D721Med (cell line): ENCODE measurements around the gene CEACAM16.

Experiments used
- DNase-seq: peaks from one replicate; pipeline ENCODE4 v3.0.0; 2011; ENCODE audit warnings: low spot score; ENCODE audit not compliant: insufficient read length
- FAIRE-seq: peaks from 2 replicates; lab custom pipeline; 2011; peaks lifted over from hg19 to GRCh38; lab: Jason Lieb, UNC
- TF ChIP-seq, protein P1 (sequence below): IDR thresholded peaks from 2 replicates; pipeline ENCODE4 v1.5.1; 2012; ENCODE audit warnings: mild to moderate bottlenecking, control low read depth; ENCODE audit not compliant: insufficient read depth; ENCODE audit errors: missing control alignments

CEACAM16 gene

DNA sequence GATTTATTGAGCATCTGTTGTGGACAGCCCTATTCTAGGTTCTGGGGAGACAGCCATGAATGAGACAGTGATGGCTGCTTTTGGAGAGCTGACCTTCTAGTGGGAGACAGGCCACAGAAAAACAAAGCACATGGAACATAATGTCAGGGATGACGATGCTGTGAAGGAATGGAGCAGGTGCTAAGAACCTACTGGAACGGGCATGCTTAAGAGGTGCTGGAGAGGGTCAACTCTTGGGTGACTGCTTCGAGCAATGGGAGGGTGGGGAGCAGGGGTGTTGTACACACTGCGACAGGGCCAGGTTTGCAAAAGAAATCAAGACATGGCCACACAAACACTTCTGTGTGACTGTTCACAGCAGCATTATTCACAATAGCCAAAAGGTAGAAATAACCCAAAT lies 12.1 kb upstream of the CEACAM16 start:
- TF ChIP-seq, protein P1, sequence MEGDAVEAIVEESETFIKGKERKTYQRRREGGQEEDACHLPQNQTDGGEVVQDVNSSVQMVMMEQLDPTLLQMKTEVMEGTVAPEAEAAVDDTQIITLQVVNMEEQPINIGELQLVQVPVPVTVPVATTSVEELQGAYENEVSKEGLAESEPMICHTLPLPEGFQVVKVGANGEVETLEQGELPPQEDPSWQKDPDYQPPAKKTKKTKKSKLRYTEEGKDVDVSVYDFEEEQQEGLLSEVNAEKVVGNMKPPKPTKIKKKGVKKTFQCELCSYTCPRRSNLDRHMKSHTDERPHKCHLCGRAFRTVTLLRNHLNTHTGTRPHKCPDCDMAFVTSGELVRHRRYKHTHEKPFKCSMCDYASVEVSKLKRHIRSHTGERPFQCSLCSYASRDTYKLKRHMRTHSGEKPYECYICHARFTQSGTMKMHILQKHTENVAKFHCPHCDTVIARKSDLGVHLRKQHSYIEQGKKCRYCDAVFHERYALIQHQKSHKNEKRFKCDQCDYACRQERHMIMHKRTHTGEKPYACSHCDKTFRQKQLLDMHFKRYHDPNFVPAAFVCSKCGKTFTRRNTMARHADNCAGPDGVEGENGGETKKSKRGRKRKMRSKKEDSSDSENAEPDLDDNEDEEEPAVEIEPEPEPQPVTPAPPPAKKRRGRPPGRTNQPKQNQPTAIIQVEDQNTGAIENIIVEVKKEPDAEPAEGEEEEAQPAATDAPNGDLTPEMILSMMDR, result no peak
- no peak for DNase-seq
- FAIRE-seq, result no peak

DNA sequence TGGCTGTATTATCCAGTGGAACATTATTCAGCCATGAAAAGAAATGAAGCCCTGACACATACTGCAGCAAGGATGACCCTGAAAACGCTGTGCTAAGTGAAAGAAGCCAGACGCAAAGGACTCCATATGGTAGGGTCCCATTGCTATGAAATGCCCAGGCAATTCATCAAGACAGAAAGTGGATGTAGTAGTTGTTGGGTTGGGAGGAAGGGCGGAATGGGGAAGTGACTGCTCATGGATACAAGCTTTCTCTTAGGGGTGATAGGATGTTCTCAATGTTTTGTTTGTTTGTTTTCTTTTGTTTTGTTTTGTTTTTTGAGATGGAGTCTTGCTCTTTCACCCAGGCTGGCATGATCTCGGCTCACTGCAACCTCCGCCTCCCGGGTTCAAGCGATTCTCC lies 11.1 kb upstream of the CEACAM16 start:
- DNase-seq (no peak), FAIRE-seq (no peak)
- TF ChIP-seq, protein P1, result no peak

DNA sequence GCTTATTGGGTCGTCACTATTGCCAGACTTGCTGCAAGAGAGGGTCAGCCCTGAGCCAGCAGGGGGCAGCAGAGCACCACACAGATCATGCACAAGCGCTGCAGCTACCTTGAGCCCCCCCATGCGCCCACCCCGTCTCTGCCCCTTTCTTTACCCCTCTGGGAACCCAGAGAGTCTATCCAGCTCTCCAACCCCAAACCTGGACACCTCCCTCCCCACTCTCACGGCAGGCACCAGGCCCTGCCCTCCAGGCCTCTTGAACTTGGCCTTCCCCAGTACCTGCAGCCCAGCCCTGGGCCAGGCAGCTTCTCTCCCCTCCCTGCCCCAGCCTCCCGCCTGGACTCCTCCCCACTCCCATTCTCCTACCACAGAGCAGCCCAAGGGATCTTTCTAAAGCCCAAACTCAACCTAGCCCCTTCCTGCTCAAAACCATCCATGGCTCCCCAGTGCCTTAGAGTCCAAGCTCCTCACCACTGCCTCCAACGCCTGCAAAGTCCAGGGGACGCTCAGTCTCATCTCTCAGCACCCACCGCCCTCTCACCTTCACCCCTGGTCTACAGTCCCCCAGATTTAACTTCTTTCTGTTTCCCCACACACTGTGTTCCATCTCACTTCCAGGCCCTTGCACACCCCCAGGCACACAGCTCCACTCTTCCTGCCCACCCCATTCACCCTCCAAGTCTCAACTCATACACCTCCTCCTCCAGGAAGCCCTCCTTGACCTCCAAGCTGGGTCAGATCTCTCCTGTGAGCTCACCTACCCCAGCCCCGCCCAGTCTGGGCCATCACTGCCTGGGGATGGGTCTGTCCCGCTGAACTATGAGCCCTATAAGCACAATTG lies 9.4 kb upstream of the CEACAM16 start:
- peak; percentile 72 for DNase-seq
- TF ChIP-seq, protein P1, result peak; percentile 82
- FAIRE-seq, result no peak

DNA sequence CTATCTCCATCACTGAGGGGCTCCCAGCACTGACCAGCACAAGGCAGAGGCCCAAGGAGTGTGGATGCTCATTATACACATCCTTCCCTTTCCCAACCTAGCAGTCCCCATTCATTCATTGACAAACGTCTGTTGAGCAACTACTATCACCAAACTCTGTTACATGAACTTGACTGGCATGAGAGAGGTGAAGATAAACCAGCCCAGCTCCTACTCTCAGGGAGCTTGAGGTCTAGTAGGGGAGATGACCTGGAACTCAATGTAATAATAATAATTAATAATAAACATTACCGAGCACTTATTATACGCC lies 8.9 kb upstream of the CEACAM16 start:
- TF ChIP-seq, protein P1, result no peak
- FAIRE-seq, result no peak
- DNase-seq, result no peak

DNA sequence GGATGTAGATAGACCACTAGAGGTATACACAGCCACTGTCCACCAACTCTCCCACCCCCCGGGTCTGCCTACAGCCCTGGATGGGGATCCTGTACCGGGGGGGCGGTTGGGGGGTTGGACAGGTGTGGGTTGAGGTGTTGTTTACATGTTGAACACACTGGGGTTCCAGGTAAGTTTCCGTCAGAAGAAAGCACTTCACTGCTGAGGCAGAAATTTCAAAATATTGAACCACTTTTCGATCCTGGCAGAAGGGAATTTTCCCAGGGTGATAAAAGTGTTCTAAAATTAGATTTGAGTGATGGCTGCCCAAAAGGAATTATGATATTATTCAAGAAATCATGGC lies 6.6 kb upstream of the CEACAM16 start:
- TF ChIP-seq, protein P1, result no peak
- DNase-seq (no peak), FAIRE-seq (no peak)

DNA sequence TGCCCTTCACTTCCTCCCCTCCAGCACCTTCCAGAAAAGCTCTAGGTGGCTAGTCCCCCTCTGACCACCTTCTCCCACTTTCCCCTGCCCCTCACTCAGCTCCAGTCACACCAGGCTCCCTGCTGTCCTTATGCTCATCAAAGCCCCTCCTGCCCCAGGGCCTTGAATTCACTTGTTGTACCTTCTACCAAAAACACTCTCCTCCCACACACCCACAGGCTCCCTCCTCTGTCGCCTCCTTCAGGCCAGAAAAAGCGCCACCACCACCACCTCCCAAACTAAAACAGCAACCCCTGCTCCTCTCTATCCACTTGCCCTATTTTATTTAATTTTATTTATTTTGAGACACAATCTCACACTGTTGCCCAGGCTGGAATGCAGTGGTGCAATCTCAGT lies 4.8 kb upstream of the CEACAM16 start:
- TF ChIP-seq, protein P1, result peak; percentile 31
- FAIRE-seq, result no peak
- no peak for DNase-seq

DNA sequence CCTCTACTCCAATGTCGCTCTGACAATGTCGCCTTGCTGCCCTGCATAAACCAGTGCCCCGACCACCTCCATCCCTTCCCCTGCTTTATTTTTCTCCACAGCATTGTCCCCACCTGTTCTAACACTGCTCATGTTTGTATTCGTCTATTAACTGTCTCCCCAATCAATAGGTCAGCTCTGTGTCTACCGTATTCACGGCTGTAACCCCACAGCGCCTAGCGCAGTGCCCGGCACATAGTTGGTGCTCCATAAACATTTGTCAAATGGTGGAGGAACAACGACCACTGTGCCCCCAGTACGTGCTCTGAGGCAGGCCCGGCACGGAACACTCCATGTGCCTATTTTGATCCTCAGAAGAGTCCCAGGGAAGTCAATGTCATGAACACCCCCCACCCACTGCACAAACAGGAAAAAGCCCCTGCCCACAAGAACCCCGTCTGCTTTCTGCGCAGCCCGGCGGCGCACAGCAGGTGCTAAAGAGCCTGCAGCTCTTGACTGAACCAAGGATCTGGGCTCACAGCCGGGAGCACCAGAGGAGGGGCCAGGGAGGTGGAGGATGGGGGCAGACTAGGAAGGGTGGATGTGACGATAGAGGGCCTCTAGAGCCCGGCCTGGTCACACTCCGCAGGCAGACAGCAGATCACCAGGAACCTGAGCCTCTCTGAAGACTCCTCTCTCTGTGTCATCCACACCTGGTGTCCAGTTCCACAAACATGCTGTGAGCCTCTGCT lies 1.8 kb upstream of the CEACAM16 start:
- TF ChIP-seq, protein P1, result no peak
- FAIRE-seq, result no peak
- no peak for DNase-seq
